ENCODE results near the gene ZCCHC17.

ZCCHC17 gene

DNA sequence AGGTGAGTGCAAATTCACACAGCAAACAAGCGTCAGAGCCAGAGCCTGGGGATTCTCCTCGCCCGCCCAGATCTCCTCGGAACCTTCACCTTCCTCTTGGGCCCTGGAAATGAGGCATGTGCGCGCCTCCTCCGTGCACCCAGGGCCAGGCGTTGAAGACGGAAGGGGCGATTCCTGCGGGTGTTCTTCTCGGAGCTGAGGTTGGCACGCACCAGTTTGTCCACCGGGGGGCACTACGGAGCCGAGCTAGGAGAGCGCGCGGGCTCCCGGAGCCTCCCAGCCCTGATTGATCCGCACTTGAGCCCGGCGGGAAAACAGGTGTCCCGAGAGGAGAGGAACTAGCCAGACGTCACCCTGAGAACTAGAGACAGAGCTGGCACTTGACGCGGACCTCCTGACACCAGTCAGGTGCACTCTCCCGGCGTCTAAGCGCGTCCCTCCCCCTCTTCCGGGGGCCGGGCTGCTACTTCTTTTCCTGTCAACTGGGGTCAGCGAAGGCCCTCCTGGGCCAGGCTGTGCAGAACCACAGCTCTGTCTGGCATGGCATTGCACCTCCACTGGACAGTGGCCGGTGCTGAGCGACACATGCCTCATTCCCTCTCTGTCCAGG, 97.9 kb downstream of the ZCCHC17 start:
- DNase-seq (ENCODE audit: low read depth): peak; percentile 60

GRCh38 chr1:31396633-31397351, 100.0 kb downstream of the ZCCHC17 start:
- DNase-seq (ENCODE audit: low read depth): peak; percentile 86

DNA sequence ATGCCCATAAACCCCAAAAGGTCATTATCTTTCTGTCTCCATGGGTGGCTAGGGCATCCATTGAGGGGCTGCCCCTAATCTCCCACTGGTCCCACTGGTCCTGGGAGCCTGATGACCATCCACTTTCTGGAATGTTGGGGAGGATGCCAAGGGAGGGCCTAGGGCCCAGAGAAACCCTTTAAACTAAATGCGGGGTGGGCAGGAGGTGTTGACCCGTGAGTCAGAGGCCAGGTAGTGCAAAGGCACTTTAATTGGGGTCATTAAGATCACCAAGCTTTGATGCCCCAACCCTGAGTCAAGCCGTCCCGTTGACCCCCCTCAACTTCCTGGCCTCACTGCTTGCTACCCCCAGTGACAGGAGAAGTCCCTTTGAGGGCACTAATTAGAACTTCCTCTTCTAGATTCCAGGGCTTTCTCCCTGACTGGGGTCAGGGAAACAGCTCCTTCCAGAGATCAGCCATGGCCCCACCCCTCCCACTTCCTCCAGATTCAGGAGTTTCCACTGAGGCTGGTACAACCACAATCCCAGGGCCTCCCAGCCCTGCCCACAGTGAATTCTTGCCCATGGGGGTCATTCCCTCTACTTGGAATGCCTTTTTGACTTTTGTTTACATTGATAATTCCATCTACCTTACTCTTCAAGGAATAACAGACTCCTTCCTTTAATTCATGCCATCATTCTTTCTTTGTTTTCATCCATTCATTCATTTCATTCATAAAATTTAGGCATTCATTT, 100.7 kb downstream of the ZCCHC17 start:
- DNase-seq (ENCODE audit: low read depth): peak; percentile 88

- DNase-seq (ENCODE audit: low read depth): no peak
These were observed 101.4 kb downstream of the ZCCHC17 start for GRCh38 chr1:31398246-31398645.

- DNase-seq (ENCODE audit: low read depth): no peak
These were observed 103.1 kb downstream of the ZCCHC17 start for GRCh38 chr1:31399976-31400375.

DNA sequence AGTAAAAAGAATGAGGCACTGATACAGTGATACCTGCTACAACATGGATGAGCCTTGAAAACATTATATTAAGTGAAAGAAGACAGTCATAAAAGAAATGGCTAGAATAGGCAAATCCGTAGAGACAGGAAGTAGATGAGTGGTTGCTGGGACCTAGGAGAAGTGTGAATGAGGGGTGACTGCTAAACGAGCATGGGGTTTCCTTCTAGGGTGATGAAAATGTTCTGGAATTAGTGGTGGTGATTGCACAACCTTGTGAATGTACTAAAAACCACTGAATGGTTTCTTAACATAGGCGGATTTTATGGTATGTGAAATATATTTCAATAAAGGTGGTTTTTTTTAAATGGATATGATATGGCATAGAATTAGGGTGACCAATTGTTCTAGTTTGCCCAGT, 103.6 kb downstream of the ZCCHC17 start:
- no peak for DNase-seq (ENCODE audit: low read depth)

DNA sequence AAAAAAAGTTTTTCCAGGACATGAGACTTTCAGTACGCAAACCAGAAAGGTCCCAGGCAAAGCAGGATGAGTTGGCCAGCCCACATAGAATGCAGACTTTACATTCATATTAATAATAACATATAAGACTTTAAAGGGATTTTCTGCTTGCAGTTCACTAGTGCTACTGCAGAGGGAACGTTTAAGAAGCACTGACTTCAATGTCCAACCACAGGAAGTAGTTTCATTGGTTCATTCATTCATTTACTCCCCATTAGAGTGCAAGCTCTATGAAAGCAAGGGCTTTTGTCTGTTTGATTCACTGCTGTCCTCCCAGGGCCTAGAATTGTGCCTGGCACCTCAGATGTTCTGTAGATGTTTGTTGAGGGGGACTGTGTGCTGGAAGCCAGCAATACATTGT, 104.4 kb downstream of the ZCCHC17 start:
- no peak for DNase-seq (ENCODE audit: low read depth)

- no peak for DNase-seq (ENCODE audit: low read depth)
These were observed 108.9 kb downstream of the ZCCHC17 start for GRCh38 chr1:31405578-31406245.

GRCh38 chr1:31407029-31407626, 110.3 kb downstream of the ZCCHC17 start:
- no peak for DNase-seq (ENCODE audit: low read depth)

DNA sequence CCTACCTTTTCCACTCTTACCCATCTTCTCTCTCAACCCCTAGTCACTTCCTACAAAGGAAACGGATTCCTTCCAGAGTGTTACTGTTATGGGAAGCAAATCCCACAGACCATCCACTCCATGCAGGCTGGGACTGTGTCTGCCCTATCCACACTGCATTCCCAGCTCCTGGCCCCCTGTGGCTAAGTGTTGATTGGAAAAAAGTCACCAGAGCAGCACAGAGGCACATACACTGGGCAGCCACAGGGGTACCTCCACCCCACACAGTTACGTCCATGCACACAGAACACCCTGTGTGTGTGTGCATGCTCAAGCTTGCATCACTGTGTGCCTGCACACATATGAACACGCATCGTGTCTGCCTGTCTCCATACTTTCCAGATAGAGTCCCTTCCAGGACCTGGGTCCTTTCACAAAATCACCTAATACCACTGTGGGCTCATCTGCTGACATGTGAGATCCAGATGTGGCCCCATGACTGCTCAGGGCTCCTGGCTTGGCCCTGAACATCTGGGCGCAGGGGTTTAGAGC, 112.0 kb downstream of the ZCCHC17 start:
- no peak for DNase-seq (ENCODE audit: low read depth)

GRCh38 chr1:31409946-31410858, 113.4 kb downstream of the ZCCHC17 start:
- DNase-seq (ENCODE audit: low read depth): no peak

DNA sequence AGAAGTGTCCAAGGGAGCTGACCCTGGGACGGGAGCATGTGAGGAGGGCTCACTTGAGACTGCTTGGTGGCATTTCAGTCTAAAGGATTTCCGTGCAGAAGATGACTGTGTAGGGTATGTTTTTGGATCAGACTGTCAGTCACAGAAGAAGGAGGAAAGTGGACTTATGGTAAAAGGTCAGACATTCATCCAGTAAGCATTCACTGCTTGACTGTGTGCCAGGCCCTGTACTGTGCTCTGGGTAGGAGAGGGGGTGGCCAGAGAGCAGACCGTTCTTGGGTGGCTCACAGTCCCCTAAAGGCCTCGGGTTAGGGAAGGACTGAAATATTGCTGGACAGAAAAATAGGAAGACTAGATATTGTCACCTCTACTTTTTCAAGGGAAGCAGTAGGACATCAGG, 114.0 kb downstream of the ZCCHC17 start:
- no peak for DNase-seq (ENCODE audit: low read depth)

GRCh38 chr1:31412205-31412604, 115.4 kb downstream of the ZCCHC17 start:
- DNase-seq (ENCODE audit: low read depth): no peak

DNA sequence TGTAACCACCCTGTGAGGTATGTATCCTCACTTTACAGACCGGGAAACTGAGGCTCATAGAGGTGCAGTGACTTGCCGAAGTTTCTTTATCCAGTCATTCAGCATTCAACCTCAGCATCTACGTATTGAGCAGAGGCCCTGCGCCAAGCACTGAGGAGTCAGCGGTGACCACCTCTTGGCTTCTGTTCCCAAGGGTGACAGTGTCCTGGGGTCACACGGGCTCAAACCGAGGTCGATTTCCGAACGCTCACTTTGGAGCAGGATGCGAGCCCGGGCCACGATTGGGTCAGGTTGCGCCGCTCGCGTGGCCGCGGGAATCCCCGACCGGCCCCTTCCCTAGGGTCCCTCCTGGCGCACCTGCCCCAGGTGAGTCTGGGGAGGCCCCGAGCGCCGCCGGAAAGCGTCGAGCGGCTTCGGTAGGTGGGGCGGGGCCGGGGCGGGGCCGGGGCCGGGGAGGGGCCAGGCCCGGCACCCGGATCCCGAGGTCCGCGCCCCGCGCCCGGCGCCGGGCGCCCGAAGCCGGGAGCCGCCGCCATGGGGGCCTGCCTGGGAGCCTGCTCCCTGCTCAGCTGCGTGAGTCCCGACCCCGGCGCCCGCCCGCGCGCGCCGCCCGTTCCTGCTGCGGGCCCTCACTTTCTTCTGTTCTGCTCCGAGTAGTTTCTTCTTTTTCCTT, 116.0 kb downstream of the ZCCHC17 start, which contains the start of gene SERINC2:
Gene SERINC2 (plus strand): TSS at position 482 of the 673 bp plus-strand sequence. CDS start 53 bp downstream, at position 535.
- no peak for DNase-seq (ENCODE audit: low read depth)

DNA sequence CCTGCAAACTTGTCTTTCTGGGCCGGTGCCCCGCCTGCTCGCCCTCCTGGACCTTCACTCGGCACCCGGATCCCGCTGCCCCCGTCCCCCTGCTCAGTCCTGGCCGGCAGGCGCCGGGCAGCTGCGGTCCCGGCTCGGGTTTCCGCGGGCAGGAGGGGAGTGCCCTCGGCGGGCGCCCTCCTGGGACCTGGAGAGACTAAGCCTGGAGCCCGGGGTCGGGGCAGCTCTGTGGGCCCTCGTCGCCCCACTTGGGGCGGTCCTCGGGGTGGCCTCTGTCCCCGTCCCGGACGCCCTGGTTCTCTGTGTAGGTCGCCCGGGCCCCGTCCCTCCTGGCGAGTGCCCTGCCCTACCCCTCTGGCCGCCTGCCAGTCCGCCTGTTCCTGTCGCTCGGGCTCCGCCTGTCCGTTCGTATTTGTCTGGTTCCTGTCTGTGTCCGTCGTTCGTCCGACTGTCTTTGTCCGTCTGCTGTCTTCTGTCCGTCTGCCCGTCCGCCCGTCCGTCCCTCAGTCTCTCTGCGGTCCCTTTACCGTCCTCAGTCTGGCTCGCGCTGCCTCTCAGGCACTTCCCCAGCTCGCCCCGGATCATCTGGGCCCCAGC, 116.7 kb downstream of the ZCCHC17 start:
- DNase-seq (ENCODE audit: low read depth): no peak
